ENCODE results near the gene ZRANB1. TPM values are rescaled to one million over a fixed set of nuclear protein-coding genes. Genes with fewer than 3 reads are reported as not detected.
A peak's percentile ranks its signal among the peaks of the same experiment; 100 is the strongest.

The ZRANB1 gene
- total RNA-seq, 1 donor from 2014 or later, result 24.7 TPM

GRCh38 chr10:124916098-124916584 is 25.8 kb upstream of the ZRANB1 start:
- peak overlapping the region; percentile 84 for H3K27ac Mint-ChIP-seq (ENCODE audit: unreplicated experiment)
- no peak for TF ChIP-seq CTCF (IDR thresholded peaks at IDR 0.05)
- no peaks in the 10 kb centered on the region for H3K9me3 Mint-ChIP-seq (ENCODE audit: low read depth)
- no peaks in the 10 kb centered on the region for H3K36me3 Mint-ChIP-seq (ENCODE audit: low read depth)
- no peaks in the 10 kb centered on the region for H3K27me3 Mint-ChIP-seq (ENCODE audit: low read depth)
- no peak for DNase-seq (ENCODE audit: low spot score)
- peaks cover 55% of the 10 kb centered on the region for H3K4me1 Mint-ChIP-seq (ENCODE audit: low read depth)
- peak overlapping the region; percentile 76 for H3K4me3 Mint-ChIP-seq (ENCODE audit: unreplicated experiment)

- Mint-ChIP-seq H3K4me3 (ENCODE audit: unreplicated experiment) (peak overlapping the region; percentile 76), H3K9me3 (ENCODE audit: low read depth) (no peaks in the 10 kb centered on the region), H3K4me1 (ENCODE audit: low read depth) (peaks cover 50% of the 10 kb centered on the region), H3K27ac (ENCODE audit: unreplicated experiment) (peak overlapping the region; percentile 84), H3K27me3 (ENCODE audit: low read depth) (no peaks in the 10 kb centered on the region), H3K36me3 (ENCODE audit: low read depth) (no peaks in the 10 kb centered on the region)
- DNase-seq (ENCODE audit: low spot score), result peak; percentile 98
- TF ChIP-seq CTCF (IDR thresholded peaks at IDR 0.05), result no peak
Measured at GRCh38 chr10:124916585-124917427, 25.1 kb upstream of the ZRANB1 start.

GRCh38 chr10:124917428-124918190 is 24.3 kb upstream of the ZRANB1 start:
- H3K4me1 Mint-ChIP-seq (ENCODE audit: low read depth), result peaks cover 42% of the 10 kb centered on the region
- DNase-seq (ENCODE audit: low spot score), result no peak
- H3K9me3 Mint-ChIP-seq (ENCODE audit: low read depth), result no peaks in the 10 kb centered on the region
- peak overlapping the region; percentile 97 for H3K27ac Mint-ChIP-seq (ENCODE audit: unreplicated experiment)
- H3K27me3 Mint-ChIP-seq (ENCODE audit: low read depth), result no peaks in the 10 kb centered on the region
- H3K36me3 Mint-ChIP-seq (ENCODE audit: low read depth), result no peaks in the 10 kb centered on the region
- H3K4me3 Mint-ChIP-seq (ENCODE audit: unreplicated experiment), result peak overlapping the region; percentile 95
- peak; percentile 27 for TF ChIP-seq CTCF (IDR thresholded peaks at IDR 0.05)

- no peaks in the 10 kb centered on the region for H3K27me3 Mint-ChIP-seq (ENCODE audit: low read depth)
Measured at GRCh38 chr10:124918191-124918830, 23.6 kb upstream of the ZRANB1 start.

More at GRCh38 chr10:124918191-124918830, 23.6 kb upstream of the ZRANB1 start:
- Mint-ChIP-seq H3K9me3 (ENCODE audit: low read depth) (no peaks in the 10 kb centered on the region), H3K36me3 (ENCODE audit: low read depth) (no peaks in the 10 kb centered on the region), H3K4me3 (ENCODE audit: unreplicated experiment) (peak overlapping the region; percentile 95), H3K27ac (ENCODE audit: unreplicated experiment) (peak overlapping the region; percentile 97), H3K4me1 (ENCODE audit: low read depth) (peaks cover 38% of the 10 kb centered on the region)
- DNase-seq (ENCODE audit: low spot score), result no peak
- no peak for TF ChIP-seq CTCF (IDR thresholded peaks at IDR 0.05)

All from chondrocyte (in vitro differentiated cells).